ENCODE measurements around the gene XIRP2.

DNA sequence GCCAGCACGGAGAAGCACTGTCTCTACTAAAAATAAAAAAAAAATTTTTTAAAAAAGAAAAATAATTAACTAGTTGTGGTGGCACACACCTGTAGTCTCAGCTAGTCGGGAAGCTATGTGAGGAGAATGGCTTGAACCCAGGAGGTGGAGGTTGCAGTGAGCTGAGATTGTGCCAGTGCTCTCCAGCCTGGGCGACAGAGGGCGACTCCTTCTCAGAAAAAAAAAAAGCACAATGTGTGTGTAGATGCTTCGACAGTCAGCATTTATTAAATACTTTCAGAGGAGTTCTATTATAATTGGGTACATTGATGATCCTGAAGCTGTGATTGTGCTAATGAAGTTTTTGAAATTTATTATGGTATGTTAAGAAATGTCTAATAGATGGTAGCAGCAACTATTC, 46.5 kb downstream of the XIRP2 start:
- TF ChIP-seq CHD1 (IDR thresholded peaks at IDR 0.05; ENCODE audit: low read depth, low read length): no peak
- TF ChIP-seq, protein P1, sequence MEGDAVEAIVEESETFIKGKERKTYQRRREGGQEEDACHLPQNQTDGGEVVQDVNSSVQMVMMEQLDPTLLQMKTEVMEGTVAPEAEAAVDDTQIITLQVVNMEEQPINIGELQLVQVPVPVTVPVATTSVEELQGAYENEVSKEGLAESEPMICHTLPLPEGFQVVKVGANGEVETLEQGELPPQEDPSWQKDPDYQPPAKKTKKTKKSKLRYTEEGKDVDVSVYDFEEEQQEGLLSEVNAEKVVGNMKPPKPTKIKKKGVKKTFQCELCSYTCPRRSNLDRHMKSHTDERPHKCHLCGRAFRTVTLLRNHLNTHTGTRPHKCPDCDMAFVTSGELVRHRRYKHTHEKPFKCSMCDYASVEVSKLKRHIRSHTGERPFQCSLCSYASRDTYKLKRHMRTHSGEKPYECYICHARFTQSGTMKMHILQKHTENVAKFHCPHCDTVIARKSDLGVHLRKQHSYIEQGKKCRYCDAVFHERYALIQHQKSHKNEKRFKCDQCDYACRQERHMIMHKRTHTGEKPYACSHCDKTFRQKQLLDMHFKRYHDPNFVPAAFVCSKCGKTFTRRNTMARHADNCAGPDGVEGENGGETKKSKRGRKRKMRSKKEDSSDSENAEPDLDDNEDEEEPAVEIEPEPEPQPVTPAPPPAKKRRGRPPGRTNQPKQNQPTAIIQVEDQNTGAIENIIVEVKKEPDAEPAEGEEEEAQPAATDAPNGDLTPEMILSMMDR (IDR thresholded peaks at IDR 0.05 in 2 of 3, conservative IDR thresholded peaks at IDR 0.05 in 1 of 3; ENCODE audit: control insufficient read depth in 2 of 3, extremely low read depth in 1 of 3, insufficient read depth in 1 of 3, low read depth in 3 of 3, low read length in 3 of 3): no peak
- TF ChIP-seq POLR2A (IDR thresholded peaks at IDR 0.05; ENCODE audit: low read depth, low read length): no peak
- TF ChIP-seq, protein P2, sequence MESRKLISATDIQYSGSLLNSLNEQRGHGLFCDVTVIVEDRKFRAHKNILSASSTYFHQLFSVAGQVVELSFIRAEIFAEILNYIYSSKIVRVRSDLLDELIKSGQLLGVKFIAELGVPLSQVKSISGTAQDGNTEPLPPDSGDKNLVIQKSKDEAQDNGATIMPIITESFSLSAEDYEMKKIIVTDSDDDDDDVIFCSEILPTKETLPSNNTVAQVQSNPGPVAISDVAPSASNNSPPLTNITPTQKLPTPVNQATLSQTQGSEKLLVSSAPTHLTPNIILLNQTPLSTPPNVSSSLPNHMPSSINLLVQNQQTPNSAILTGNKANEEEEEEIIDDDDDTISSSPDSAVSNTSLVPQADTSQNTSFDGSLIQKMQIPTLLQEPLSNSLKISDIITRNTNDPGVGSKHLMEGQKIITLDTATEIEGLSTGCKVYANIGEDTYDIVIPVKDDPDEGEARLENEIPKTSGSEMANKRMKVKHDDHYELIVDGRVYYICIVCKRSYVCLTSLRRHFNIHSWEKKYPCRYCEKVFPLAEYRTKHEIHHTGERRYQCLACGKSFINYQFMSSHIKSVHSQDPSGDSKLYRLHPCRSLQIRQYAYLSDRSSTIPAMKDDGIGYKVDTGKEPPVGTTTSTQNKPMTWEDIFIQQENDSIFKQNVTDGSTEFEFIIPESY (IDR thresholded peaks at IDR 0.05): no peak
- no peak for TF ChIP-seq SIN3A (IDR thresholded peaks at IDR 0.05; ENCODE audit: low read depth, low read length)
- TF ChIP-seq TAF1 (IDR thresholded peaks at IDR 0.05; ENCODE audit: borderline replicate concordance, low read depth, low read length): no peak
- TF ChIP-seq SMC3 (IDR thresholded peaks at IDR 0.05; ENCODE audit: borderline replicate concordance, low read length): no peak
- no peak for TF ChIP-seq TCF3 (IDR thresholded peaks at IDR 0.05; ENCODE audit: borderline replicate concordance, insufficient read depth, low read depth, low read length)
- TF ChIP-seq YY1 (IDR thresholded peaks at IDR 0.05; ENCODE audit: low read depth, low read length): no peak
- TF ChIP-seq NBN (IDR thresholded peaks at IDR 0.05): no peak
